ENCODE measurements around the gene DLG2.
"Not testable (repeated sequence)": the region's sequence is repeated elsewhere in the genome, so short reads cannot be mapped to it uniquely, and the experiment has no call there.

Gene DLG2

DNA sequence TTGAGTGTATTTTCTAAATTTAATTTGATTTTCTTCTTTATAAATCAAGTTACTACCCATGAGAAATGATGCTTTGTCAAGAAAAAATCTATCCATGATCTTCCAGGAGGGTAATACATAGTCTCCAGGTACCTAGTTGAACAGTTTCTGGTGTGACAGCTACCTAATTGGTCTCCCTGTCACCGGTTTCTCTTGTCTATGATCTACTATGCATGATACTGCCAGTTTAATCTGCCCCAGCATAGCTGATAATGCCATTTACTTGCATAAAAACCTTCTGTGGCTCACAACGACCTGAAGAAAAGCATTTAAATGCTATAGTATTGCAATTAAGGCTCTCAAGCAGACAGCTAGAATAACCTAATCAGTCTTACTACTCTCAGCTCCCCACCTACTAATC lies 349.5 kb downstream of the DLG2 start:
- no peak for TF ChIP-seq POU2F2 (IDR thresholded peaks at IDR 0.05; ENCODE audit: low read depth, low read length)
- TF ChIP-seq SPI1 (IDR thresholded peaks at IDR 0.05; ENCODE audit: low read depth, low read length), result no peak
- TF ChIP-seq POLR2A (IDR thresholded peaks at IDR 0.05; ENCODE audit: low read depth, low read length), result no peak
- TF ChIP-seq TAF1 (IDR thresholded peaks at IDR 0.05; ENCODE audit: low read depth, low read length), result no peak
- TF ChIP-seq PAX5 (IDR thresholded peaks at IDR 0.05; ENCODE audit: insufficient read depth, low read length, severe bottlenecking), result no peak
- no peak for TF ChIP-seq POLR2AphosphoS5 (IDR thresholded peaks at IDR 0.05; ENCODE audit: low read depth, low read length)
- FAIRE-seq, result no peak
- no peak for DNase-seq (ENCODE audit: insufficient read length, low spot score)

DNA sequence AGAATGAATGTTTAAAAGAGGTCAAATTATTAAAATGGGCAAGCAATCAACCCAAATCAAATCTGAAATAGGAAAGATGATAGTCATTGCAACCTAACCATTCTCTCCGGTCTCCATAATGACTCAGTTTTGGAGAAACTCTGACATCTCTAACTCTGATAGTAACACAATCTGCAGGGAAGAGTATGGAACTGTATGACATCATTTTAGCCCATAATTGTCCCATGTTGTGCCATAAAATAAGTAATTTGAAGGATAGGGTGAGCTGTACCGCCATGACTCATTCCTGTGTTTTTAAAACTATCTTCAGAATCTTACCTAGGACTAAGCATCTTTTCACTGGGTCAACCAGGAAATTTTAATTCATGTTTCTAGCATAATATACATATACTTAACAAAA lies 350.8 kb downstream of the DLG2 start:
- FAIRE-seq (no peak), DNase-seq (ENCODE audit: insufficient read length, low spot score) (no peak)
- no peak for TF ChIP-seq PAX5 (IDR thresholded peaks at IDR 0.05; ENCODE audit: insufficient read depth, low read length, severe bottlenecking)
- no peak for TF ChIP-seq POU2F2 (IDR thresholded peaks at IDR 0.05; ENCODE audit: low read depth, low read length)
- no peak for TF ChIP-seq SPI1 (IDR thresholded peaks at IDR 0.05; ENCODE audit: low read depth, low read length)
- no peak for TF ChIP-seq POLR2A (IDR thresholded peaks at IDR 0.05; ENCODE audit: low read depth, low read length)
- TF ChIP-seq POLR2AphosphoS5 (IDR thresholded peaks at IDR 0.05; ENCODE audit: low read depth, low read length), result no peak
- no peak for TF ChIP-seq TAF1 (IDR thresholded peaks at IDR 0.05; ENCODE audit: low read depth, low read length)

DNA sequence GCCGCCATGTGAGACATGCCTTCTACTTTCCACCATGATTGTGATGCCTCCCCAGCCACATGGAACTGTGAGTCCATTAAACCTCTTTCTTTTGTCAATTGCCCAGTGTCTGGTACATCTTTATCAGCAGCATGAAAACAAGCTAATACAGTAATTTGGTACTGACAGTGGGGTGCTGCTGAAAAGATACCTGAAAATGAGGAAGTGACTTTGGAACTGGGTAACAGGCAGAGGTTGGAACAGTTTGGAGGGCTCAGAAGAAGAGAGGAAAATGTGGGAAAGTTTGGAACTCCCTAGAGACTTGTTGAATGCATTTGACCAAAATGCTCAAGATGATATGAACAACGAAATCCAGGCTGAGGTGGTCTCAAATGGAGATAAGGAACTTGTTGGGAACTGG lies 356.8 kb downstream of the DLG2 start:
- not testable (repeated sequence) for FAIRE-seq; DNase-seq (ENCODE audit: insufficient read length, low spot score)
- peak; percentile 50 for TF ChIP-seq SPI1 (IDR thresholded peaks at IDR 0.05; ENCODE audit: low read depth, low read length)

DNA sequence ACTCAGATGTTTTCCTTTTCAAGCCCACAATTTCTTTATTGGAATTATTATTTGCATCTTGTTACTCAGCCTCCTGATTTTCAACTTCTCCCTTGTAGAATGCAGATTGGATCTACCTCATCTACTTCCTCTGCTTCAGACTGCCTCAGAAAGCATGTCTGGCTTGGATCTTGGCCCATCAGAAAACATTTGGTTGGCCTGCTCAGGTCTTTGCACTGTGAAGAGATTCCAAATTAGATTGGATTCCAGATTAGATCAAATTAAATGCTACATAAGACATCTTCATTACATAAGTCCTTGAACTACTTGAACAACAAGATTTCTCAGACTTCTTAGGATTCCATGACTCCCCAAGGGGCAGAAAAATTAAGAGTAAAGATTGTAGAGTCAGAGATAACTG lies 358.0 kb downstream of the DLG2 start:
- FAIRE-seq (no peak), DNase-seq (ENCODE audit: insufficient read length, low spot score) (no peak)
- TF ChIP-seq POLR2AphosphoS5 (IDR thresholded peaks at IDR 0.05; ENCODE audit: low read depth, low read length), result no peak
- TF ChIP-seq TAF1 (IDR thresholded peaks at IDR 0.05; ENCODE audit: low read depth, low read length), result no peak
- no peak for TF ChIP-seq POU2F2 (IDR thresholded peaks at IDR 0.05; ENCODE audit: low read depth, low read length)

DNA sequence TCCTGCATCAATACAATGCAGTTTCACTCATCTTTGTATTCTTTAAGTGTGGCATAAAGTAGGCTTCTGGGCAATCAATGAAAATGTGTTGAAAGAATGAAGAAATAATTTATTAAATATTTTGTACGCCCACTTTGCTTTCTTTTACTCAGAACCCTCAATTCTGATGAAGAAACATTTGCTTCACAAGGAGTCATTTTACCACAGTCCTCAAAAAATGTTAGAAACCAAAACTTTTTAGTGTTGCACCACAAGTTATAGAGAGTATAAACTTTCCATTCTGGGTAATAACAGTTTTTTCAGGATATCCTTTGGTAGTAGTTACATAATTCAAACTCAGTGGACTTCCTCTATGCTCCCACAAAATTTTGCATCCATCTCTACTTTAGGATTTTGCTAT lies 360.5 kb downstream of the DLG2 start:
- FAIRE-seq (no peak), DNase-seq (ENCODE audit: insufficient read length, low spot score) (no peak)
- no peak for TF ChIP-seq PAX5 (IDR thresholded peaks at IDR 0.05; ENCODE audit: insufficient read depth, low read length, severe bottlenecking)
- TF ChIP-seq POLR2AphosphoS5 (IDR thresholded peaks at IDR 0.05; ENCODE audit: low read depth, low read length), result no peak

DNA sequence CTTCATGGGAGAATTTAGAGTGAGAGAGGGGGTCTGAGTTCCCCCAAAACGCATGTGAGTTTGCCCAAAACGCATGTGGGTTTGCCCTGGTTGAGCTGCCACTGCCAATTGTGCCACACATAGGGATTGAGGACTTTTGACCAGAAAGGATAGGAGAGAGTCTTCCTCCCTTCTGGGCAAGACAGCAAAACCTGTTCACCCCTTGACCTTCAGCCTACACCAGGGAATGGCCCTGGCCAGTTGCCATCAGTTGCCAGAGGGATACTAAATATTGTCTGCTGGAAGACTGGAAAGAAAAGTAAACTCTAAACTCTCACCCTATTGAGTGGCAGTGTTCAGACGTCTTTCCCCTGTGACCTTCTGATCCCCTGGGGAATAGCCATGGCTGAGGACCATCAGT lies 363.8 kb downstream of the DLG2 start:
- no peak for DNase-seq (ENCODE audit: insufficient read length, low spot score)
- TF ChIP-seq POU2F2 (IDR thresholded peaks at IDR 0.05; ENCODE audit: low read depth, low read length) (no peak), PAX5 (IDR thresholded peaks at IDR 0.05; ENCODE audit: insufficient read depth, low read length, severe bottlenecking) (no peak), POLR2A (IDR thresholded peaks at IDR 0.05; ENCODE audit: low read depth, low read length) (no peak), POLR2AphosphoS5 (IDR thresholded peaks at IDR 0.05; ENCODE audit: low read depth, low read length) (no peak), TAF1 (IDR thresholded peaks at IDR 0.05; ENCODE audit: low read depth, low read length) (no peak), SPI1 (IDR thresholded peaks at IDR 0.05; ENCODE audit: low read depth, low read length) (no peak)
- no peak for FAIRE-seq

DNA sequence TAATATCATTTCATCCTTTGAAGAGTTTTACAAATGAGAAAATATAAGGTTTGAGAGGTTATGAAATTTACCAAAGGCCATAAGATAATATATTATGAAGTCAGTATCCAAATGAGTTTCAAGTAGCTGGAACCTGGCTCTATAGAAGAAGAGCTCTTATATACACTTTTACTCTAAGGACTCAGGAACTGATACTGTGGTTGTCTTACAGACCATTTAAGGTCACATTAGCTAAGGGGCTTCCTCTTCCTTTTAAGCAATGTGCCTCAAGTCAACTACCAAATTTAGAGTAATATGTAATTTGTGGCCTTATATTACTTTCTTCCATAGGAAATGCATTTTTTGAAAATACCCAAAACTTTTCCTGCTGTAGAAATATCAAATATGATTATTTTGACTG lies 369.3 kb downstream of the DLG2 start:
- DNase-seq (ENCODE audit: insufficient read length, low spot score) (peak; percentile 1), FAIRE-seq (no peak)
- TF ChIP-seq POU2F2 (IDR thresholded peaks at IDR 0.05; ENCODE audit: low read depth, low read length) (no peak), POLR2A (IDR thresholded peaks at IDR 0.05; ENCODE audit: low read depth, low read length) (no peak), POLR2AphosphoS5 (IDR thresholded peaks at IDR 0.05; ENCODE audit: low read depth, low read length) (no peak), PAX5 (IDR thresholded peaks at IDR 0.05; ENCODE audit: insufficient read depth, low read length, severe bottlenecking) (no peak), SPI1 (IDR thresholded peaks at IDR 0.05; ENCODE audit: low read depth, low read length) (no peak), TAF1 (IDR thresholded peaks at IDR 0.05; ENCODE audit: low read depth, low read length) (no peak)

DNA sequence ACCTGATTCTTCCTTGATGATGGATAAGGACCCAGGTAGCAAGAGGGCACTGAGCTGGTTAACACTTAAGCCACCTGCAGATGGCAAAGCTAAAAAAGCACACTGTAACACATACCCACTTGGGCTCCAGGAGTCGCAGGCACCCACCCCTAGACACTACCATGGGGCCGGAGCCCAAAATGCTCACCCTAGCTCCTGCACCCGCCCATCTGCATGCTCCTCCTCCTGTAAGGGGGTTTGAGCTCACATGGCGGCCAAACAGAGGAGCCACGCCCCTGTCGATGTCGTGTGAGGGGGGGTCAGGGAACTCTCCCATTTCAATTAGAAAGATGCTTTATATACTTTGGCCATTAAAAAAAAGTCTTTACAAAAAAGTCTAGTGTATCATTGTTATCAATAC lies 370.7 kb downstream of the DLG2 start:
- FAIRE-seq (no peak), DNase-seq (ENCODE audit: insufficient read length, low spot score) (no peak)
- TF ChIP-seq PAX5 (IDR thresholded peaks at IDR 0.05; ENCODE audit: insufficient read depth, low read length, severe bottlenecking) (no peak), POLR2A (IDR thresholded peaks at IDR 0.05; ENCODE audit: low read depth, low read length) (no peak), POLR2AphosphoS5 (IDR thresholded peaks at IDR 0.05; ENCODE audit: low read depth, low read length) (no peak), SPI1 (IDR thresholded peaks at IDR 0.05; ENCODE audit: low read depth, low read length) (no peak), TAF1 (IDR thresholded peaks at IDR 0.05; ENCODE audit: low read depth, low read length) (no peak), POU2F2 (IDR thresholded peaks at IDR 0.05; ENCODE audit: low read depth, low read length) (no peak)

DNA sequence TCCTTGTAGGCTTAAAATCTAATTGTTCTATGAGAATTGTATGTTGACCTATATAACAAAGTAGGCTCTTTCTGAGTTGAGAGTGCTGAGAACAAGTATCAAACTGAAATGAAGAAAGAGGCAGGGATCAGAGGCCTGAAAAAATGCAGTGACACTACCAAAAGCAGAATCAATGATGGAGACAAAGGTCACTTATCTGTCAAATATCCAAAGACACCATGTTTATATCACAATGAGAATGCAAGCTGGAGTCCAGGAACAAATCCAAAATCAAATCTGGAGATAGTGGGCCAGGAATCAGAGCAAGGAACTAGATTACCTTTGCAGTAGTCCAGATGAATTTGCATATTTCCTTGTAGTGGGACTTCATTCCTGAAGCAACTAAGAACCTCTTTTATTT lies 377.7 kb downstream of the DLG2 start:
- no peak for FAIRE-seq
- no peak for DNase-seq (ENCODE audit: insufficient read length, low spot score)
- no peak for TF ChIP-seq POLR2A (IDR thresholded peaks at IDR 0.05; ENCODE audit: low read depth, low read length)
- no peak for TF ChIP-seq PAX5 (IDR thresholded peaks at IDR 0.05; ENCODE audit: insufficient read depth, low read length, severe bottlenecking)
- TF ChIP-seq POLR2AphosphoS5 (IDR thresholded peaks at IDR 0.05; ENCODE audit: low read depth, low read length), result no peak
- no peak for TF ChIP-seq SPI1 (IDR thresholded peaks at IDR 0.05; ENCODE audit: low read depth, low read length)
- no peak for TF ChIP-seq POU2F2 (IDR thresholded peaks at IDR 0.05; ENCODE audit: low read depth, low read length)
- TF ChIP-seq TAF1 (IDR thresholded peaks at IDR 0.05; ENCODE audit: low read depth, low read length), result no peak

DNA sequence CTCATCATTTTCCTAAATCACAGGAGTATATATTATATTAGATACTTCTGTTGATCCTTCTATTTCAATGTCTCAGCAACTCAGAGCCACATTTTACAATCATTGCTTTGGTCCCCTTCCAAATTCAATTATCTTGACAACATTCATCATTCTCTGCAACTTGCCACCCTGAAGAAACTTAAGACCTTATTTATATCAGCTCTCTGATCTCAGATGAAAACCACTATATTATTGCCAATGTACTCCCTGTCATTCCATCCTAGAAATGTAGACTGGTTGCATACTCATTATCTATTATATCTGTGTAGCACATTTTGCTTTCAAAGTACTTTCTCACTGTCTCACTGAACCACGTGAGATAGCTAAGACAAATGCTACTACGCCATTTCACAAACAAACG lies 379.3 kb downstream of the DLG2 start:
- TF ChIP-seq POLR2A (IDR thresholded peaks at IDR 0.05; ENCODE audit: low read depth, low read length) (no peak), SPI1 (IDR thresholded peaks at IDR 0.05; ENCODE audit: low read depth, low read length) (no peak), PAX5 (IDR thresholded peaks at IDR 0.05; ENCODE audit: insufficient read depth, low read length, severe bottlenecking) (no peak), POU2F2 (IDR thresholded peaks at IDR 0.05; ENCODE audit: low read depth, low read length) (no peak)
- FAIRE-seq (no peak), DNase-seq (ENCODE audit: insufficient read length, low spot score) (no peak)

DNA sequence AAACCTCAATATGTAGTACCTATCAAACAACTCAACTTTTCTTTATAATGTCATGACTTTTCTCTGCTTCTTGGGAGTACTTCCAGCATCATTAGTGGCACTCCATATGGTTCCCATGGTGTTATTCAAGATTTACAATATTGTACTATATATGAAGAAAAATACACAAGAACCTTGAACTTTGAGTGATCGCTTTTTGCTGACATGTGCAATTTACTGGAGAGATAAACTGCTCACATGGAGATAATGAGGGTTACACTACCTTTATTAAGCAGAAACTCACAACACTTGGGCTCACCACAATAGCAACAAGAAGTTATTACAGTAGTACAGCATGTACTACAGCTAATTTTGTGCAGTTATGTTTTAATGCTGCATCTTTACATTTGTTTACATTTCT lies 388.2 kb downstream of the DLG2 start:
- FAIRE-seq (no peak), DNase-seq (ENCODE audit: insufficient read length, low spot score) (no peak)
- TF ChIP-seq POLR2A (IDR thresholded peaks at IDR 0.05; ENCODE audit: low read depth, low read length) (no peak), PAX5 (IDR thresholded peaks at IDR 0.05; ENCODE audit: insufficient read depth, low read length, severe bottlenecking) (no peak), POLR2AphosphoS5 (IDR thresholded peaks at IDR 0.05; ENCODE audit: low read depth, low read length) (no peak), POU2F2 (IDR thresholded peaks at IDR 0.05; ENCODE audit: low read depth, low read length) (no peak), TAF1 (IDR thresholded peaks at IDR 0.05; ENCODE audit: low read depth, low read length) (no peak), SPI1 (IDR thresholded peaks at IDR 0.05; ENCODE audit: low read depth, low read length) (no peak)

DNA sequence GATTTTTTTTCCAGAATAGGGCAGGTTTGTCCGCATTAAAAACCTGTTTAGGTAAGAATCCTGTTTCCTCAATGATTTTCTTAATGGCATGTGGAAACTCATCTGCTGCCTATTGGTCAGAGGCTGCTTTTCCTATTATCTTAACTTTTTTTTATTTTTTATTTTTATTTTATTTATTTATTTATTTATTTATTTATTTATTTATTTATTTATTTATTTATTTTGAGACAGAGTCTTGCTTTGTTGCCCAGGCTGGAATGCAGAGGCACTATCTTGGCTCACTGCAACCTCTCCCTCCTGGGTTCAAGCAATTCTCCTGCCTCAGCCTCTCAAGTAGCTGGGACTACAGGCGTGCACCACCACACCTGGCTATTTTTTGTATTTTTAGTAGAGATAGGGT lies 389.1 kb downstream of the DLG2 start:
- not testable (repeated sequence) for FAIRE-seq; DNase-seq (ENCODE audit: insufficient read length, low spot score)

Data from GM12891 (cell line).